PFSK-1 (cell line): Measurements from ENCODE around the gene SLC6A7.

Source experiments
- FOXP2 ChIP-seq: optimal IDR thresholded peaks from 2 replicates; pipeline ENCODE3; 2011; ENCODE audit warnings: borderline replicate concordance, control low read depth, inconsistent platforms; ENCODE audit not compliant: insufficient read depth; ENCODE audit errors: extremely low read length, extremely low read depth
- POLR2AphosphoS5 ChIP-seq: IDR thresholded peaks from 2 replicates; pipeline ENCODE4 v1.6.1; 2012; ENCODE audit warnings: low read depth, mild to moderate bottlenecking, control low read depth, low read length, moderate library complexity
- REST ChIP-seq, 2 experiments: IDR thresholded peaks; 2 replicates each; pipeline versions ENCODE4 v1.6.1 to v1.8.0; 2011 to 2012; ENCODE audit warnings: low read depth in 2 of 2, low read length in 2 of 2, control low read depth in 1 of 2, inconsistent platforms in 1 of 2, mild to moderate bottlenecking in 1 of 2, moderate library complexity in 1 of 2; ENCODE audit not compliant: insufficient read depth in 1 of 2

GRCh38 chr5:150208187-150209098, 18.6 kb downstream of the SLC6A7 start:
- TF ChIP-seq REST (IDR thresholded peaks at IDR 0.05; ENCODE audit: insufficient read depth in 1 of 2, low read depth in 2 of 2, low read length in 2 of 2) (no peak), POLR2AphosphoS5 (no peak), FOXP2 (no peak)
